Transverse colon (tissue), 4 donors: ENCODE measurements around the gene NTMT1.

Experiments
- CTCF ChIP-seq, 5 experiments: fragments of 200-600 bp in 3 of 5; fragments of 450-650 bp in 2 of 5; sonication (generic) in 3 of 5; IDR thresholded peaks; 1 replicate in 2 of 5; 2 replicates in 3 of 5; pipeline ENCODE4 v1.5.1; 2016 to 2017; ENCODE audit warnings: antibody characterized with exemption in 5 of 5, inconsistent platforms in 3 of 5, mild to moderate bottlenecking in 2 of 5, moderate library complexity in 1 of 5
- EP300 ChIP-seq: sonication (generic); formaldehyde crosslinking; IDR thresholded peaks from one replicate; pipeline ENCODE4 v1.6.1; 2017; ENCODE audit warnings: antibody characterized with exemption, low read depth
- POLR2AphosphoS5 ChIP-seq, 3 donors: sonication (generic); formaldehyde crosslinking; IDR thresholded peaks; one replicate each; pipeline ENCODE4 v1.6.1; 2016; ENCODE audit warnings: antibody characterized with exemption in 3 of 3

GRCh38 chr9:129661029-129661428, 35.1 kb downstream of the NTMT1 start:
- no peak for TF ChIP-seq EP300
- no peak for TF ChIP-seq CTCF (IDR thresholded peaks at IDR 0.05)
- no peak for TF ChIP-seq POLR2AphosphoS5 (IDR thresholded peaks at IDR 0.05)
